Peyer's patch (tissue), 4 donors: ENCODE results near the gene CAMK1.

Source experiments
- CTCF ChIP-seq, 6 experiments: fragments of 450-650 bp in 4 of 6; fragments of 200-600 bp in 2 of 6; sonication (generic) in 1 of 6; IDR thresholded peaks; one replicate each; pipeline ENCODE4 v1.5.1; 2017 to 2019; ENCODE audit warnings: antibody characterized with exemption in 6 of 6, mild to moderate bottlenecking in 3 of 6, moderate library complexity in 1 of 6
- POLR2A ChIP-seq, 2 donors: fragments of 450-650 bp; IDR thresholded peaks; one replicate each; pipeline ENCODE4 v1.5.1; 2017; ENCODE audit warnings: antibody characterized with exemption in 2 of 2, mild to moderate bottlenecking in 2 of 2, moderate library complexity in 2 of 2

- TF ChIP-seq CTCF (IDR thresholded peaks at IDR 0.05) (no peak), POLR2A (IDR thresholded peaks at IDR 0.05) (no peak)
Measured at GRCh38 chr3:9718118-9718517, 51.6 kb downstream of the CAMK1 start.
